ENCODE data around the gene NLGN1. TPM values are rescaled to one million over a fixed set of nuclear protein-coding genes. Genes with fewer than 3 reads are reported as not detected.

Gene NLGN1
- polyA plus RNA-seq, 3 donors from 2014 or later, result not detected

DNA sequence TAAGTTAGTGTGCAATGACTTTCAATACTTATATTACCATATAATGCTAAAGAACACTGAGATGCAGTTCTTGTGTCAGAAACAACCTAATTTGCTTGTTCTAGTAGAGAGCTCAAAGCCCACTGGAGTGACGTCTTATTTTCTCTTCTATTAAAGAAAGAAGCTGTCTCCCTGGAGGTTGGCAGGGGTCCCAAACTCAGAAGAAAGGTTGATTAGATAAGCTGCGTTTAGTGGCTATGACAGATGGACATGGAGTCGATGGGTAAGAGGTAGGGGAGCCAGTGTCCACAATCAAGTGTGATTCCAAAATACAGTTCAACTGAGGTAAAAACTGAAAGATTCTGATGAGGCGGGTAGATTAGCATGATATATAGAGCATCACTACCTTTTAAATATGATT, 363.6 kb downstream of the NLGN1 start:
- Mint-ChIP-seq H3K36me3 (peaks cover 0 to under 1% (median 0%) of the 10 kb centered on the region in 3 donors), H3K9me3 (peaks cover 2 to 34% (median 7%) of the 10 kb centered on the region in 6 donors), H3K27ac (no peak overlapping the region), H3K4me1 (no peaks in the 10 kb centered on the region), H3K4me3 (no peak overlapping the region), H3K27me3 (ENCODE audit: low read depth in 3 of 3) (peaks cover 0 to 2% (median 0%) of the 10 kb centered on the region in 3 donors)
- DNase-seq, result no peak

DNA sequence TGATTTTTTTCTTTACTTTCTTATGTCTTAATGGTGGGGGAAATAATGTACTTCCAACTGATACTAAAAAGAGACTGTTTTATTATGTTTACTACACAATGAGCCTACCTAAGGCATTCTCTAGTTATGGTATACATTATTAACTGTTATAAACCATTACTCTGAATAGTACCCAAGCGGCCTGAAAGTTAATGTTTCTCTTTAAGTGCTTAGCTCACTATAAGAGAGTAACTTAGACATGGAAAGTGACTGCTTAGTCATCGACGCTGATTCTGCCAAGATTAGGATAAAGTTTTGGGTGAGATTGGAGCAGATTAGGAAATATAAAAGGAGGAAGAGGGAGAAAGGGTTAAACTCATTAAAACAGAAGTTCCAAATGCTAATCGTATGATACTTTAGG, 365.0 kb downstream of the NLGN1 start:
- Mint-ChIP-seq H3K4me1 (no peaks in the 10 kb centered on the region), H3K27me3 (ENCODE audit: low read depth in 3 of 3) (peaks cover 0 to 2% (median 0%) of the 10 kb centered on the region in 3 donors), H3K9me3 (peaks cover 2 to 33% (median 8%) of the 10 kb centered on the region in 6 donors), H3K4me3 (no peak overlapping the region), H3K36me3 (peaks cover 0 to 3% (median 0%) of the 10 kb centered on the region in 3 donors), H3K27ac (no peak overlapping the region)
- no peak for DNase-seq

DNA sequence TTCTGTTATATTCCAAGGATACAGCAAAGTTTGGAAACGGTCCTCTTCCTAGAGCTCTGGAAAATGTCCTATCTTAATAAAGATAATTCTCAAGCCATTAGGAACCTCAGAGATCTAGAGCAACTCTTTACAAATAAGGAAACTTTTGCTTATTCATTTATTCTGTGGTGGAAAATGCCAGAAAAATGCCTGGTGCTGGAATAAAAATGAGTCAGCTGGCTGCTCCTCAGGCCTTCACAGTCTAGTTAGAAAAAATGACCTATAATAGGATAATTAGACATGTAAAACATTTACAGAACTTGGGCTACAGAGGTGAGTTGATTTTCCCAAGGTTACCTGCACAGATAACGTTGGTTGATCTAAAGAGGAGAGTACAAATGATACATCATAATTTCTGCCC, 372.5 kb downstream of the NLGN1 start:
- Mint-ChIP-seq H3K4me1 (no peaks in the 10 kb centered on the region), H3K9me3 (peaks cover 7 to 38% (median 16%) of the 10 kb centered on the region in 6 donors), H3K27me3 (ENCODE audit: low read depth in 3 of 3) (no peaks in the 10 kb centered on the region), H3K4me3 (no peak overlapping the region), H3K36me3 (peaks cover 0 to 4% (median 3%) of the 10 kb centered on the region in 3 donors), H3K27ac (no peak overlapping the region)
- no peak for DNase-seq

DNA sequence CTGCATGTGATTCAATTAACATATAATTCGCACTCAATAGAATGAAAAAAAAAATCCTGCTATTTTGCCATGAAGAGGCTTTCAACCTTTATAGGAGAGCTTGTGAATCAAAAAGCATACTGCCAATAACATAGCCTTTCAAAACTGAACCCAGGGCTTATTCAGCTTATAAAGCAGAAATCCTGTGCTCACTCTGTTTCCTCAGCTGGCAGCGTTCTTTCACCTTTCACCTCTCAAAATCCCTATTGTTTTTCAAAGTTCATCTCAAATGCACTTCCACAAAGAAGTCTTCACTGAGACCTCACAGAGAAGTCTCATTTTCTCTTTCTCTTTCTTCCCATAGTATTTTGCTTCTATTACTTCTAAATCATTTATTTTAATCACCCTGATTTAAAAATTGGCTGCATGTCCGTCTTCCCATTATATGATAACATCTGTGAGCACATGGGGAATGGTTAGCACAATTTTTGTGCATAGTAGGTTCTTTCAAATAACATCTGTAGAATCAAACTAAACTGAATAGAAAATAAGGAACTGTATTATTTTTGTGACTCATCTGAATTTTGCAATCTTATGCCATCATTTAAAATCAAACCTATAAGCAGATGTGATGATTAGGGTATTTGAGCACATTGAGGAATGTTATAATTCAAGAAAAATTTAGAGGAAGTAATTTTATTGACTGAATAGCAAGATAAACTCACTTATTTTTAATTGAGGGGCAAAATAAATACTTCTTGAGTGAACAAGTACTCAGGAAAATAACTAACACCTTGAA, 373.4 kb downstream of the NLGN1 start:
- Mint-ChIP-seq H3K27me3 (ENCODE audit: low read depth in 3 of 3) (no peaks in the 10 kb centered on the region), H3K9me3 (peaks cover 7 to 38% (median 18%) of the 10 kb centered on the region in 6 donors), H3K4me1 (no peaks in the 10 kb centered on the region), H3K4me3 (no peak overlapping the region), H3K36me3 (peaks cover 0 to 4% (median 3%) of the 10 kb centered on the region in 3 donors), H3K27ac (no peak overlapping the region)
- DNase-seq, result no peak

DNA sequence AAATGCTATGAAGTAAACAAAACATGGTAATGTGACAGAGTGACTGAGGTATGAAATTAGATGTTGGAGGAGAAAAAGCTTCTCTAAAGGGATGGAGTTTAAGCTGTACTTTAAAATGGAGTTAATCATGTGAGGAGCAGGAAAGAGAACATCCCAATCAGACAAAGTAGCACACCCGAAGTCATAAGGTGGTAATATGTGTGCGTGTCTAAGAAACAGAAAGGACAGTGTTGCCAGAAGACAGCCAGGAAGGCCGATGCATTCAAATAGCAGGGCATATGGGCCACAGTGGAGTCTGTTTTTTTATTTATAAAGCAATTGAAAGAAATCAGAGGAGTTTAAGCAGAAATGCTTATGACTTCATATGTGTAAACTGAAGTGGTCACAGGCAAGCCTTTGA, 376.3 kb downstream of the NLGN1 start:
- Mint-ChIP-seq H3K27ac (no peak overlapping the region), H3K4me1 (no peaks in the 10 kb centered on the region), H3K27me3 (ENCODE audit: low read depth in 3 of 3) (no peaks in the 10 kb centered on the region), H3K36me3 (peaks cover 0 to 4% (median 0%) of the 10 kb centered on the region in 3 donors), H3K4me3 (no peak overlapping the region), H3K9me3 (peaks cover 3 to 29% (median 15%) of the 10 kb centered on the region in 6 donors)
- DNase-seq, result no peak

DNA sequence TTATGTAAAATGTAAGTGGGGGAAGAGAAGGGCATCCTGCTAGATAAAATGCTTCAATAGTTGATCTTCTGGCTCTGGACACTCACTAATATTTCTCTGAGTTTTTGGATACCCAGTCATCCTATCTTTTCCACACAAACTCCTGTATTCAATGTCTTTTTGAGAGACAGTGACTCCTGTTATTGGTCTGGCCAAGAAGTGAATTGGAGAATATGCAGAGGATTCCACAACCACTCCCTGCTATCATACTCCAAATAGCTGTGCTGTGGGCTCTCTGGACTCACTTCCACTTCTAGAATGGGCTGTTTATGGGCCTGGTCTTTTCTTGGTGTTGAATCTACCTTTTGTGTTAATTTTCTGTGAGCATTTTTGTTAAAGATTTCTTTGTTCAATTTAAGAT, 376.8 kb downstream of the NLGN1 start:
- Mint-ChIP-seq H3K36me3 (peaks cover 0 to 2% (median 0%) of the 10 kb centered on the region in 3 donors), H3K27ac (no peak overlapping the region), H3K4me1 (no peaks in the 10 kb centered on the region), H3K4me3 (no peak overlapping the region), H3K9me3 (peaks cover 3 to 24% (median 10%) of the 10 kb centered on the region in 6 donors), H3K27me3 (ENCODE audit: low read depth in 3 of 3) (no peaks in the 10 kb centered on the region)
- DNase-seq, result no peak

DNA sequence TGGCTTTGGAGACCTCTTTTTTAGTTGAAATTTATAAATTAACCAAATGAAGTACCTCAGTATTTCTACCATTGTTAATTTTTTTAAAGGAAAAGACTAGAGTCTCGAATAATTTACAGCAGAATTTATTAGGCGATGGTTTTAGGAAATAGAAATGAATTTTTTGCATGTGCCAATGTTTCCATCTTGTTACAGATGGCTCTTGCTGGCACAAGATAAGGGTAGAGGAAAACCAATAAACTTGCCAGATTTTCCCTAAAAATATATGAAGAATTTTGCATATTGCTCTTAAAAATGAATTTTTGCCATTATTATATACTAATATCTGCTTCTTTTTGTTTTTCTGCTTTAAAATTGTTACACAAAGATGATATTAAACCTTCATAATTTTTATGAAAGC, 380.7 kb downstream of the NLGN1 start:
- no peak overlapping the region for H3K27ac Mint-ChIP-seq
- H3K27me3 Mint-ChIP-seq (ENCODE audit: low read depth in 3 of 3), result no peaks in the 10 kb centered on the region
- no peaks in the 10 kb centered on the region for H3K4me1 Mint-ChIP-seq
- peaks cover 0 to 27% (median 8%) of the 10 kb centered on the region in 6 donors for H3K9me3 Mint-ChIP-seq
- H3K4me3 Mint-ChIP-seq, result no peak overlapping the region
- no peak for DNase-seq
- no peaks in the 10 kb centered on the region for H3K36me3 Mint-ChIP-seq

DNA sequence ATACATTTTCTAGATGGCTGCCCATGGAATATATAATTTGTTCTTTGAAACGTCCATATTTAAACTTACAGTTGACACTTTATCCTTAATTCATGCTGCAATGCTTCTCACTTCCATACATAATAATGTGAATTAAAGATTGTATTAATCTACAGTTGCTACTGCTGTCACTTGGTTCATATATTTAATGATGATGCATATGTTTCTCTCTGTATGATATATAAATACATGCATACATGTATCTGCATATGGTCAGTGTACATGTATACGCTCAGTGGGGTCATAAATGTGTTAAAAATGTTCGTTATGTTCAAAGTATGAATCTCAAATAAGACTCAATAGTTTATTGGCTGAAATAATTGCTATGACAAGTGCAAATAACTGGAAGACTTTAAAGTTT, 382.5 kb downstream of the NLGN1 start:
- Mint-ChIP-seq H3K27me3 (ENCODE audit: low read depth in 3 of 3) (peaks cover 0 to 1% (median 0%) of the 10 kb centered on the region in 3 donors), H3K4me3 (no peak overlapping the region), H3K36me3 (no peaks in the 10 kb centered on the region), H3K9me3 (peaks cover 1 to 17% (median 6%) of the 10 kb centered on the region in 6 donors), H3K27ac (no peak overlapping the region), H3K4me1 (no peaks in the 10 kb centered on the region)
- no peak for DNase-seq

DNA sequence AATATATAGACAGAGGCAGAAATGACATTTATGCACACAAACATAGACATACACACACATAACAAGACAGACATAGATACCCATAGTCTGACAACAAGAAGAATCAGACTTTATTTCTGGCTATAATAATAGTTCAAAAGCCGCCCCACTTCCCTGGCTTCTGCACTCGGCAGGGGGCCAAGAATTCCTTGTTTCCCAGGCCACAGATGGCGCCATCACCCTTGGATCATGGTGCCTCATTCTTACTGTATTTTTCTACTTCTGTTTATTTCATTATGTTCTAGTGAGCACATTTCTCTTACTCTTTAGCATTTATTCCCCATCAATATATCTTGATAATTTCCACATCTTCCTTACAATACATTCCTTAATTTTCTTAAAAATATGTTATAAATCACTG, 387.5 kb downstream of the NLGN1 start:
- peaks cover 3 to 21% (median 9%) of the 10 kb centered on the region in 6 donors for H3K9me3 Mint-ChIP-seq
- no peak for DNase-seq
- peaks cover 0 to 1% (median 0%) of the 10 kb centered on the region in 3 donors for H3K27me3 Mint-ChIP-seq (ENCODE audit: low read depth in 3 of 3)
- no peaks in the 10 kb centered on the region for H3K36me3 Mint-ChIP-seq
- no peaks in the 10 kb centered on the region for H3K4me1 Mint-ChIP-seq
- no peak overlapping the region for H3K27ac Mint-ChIP-seq
- H3K4me3 Mint-ChIP-seq, result no peak overlapping the region

DNA sequence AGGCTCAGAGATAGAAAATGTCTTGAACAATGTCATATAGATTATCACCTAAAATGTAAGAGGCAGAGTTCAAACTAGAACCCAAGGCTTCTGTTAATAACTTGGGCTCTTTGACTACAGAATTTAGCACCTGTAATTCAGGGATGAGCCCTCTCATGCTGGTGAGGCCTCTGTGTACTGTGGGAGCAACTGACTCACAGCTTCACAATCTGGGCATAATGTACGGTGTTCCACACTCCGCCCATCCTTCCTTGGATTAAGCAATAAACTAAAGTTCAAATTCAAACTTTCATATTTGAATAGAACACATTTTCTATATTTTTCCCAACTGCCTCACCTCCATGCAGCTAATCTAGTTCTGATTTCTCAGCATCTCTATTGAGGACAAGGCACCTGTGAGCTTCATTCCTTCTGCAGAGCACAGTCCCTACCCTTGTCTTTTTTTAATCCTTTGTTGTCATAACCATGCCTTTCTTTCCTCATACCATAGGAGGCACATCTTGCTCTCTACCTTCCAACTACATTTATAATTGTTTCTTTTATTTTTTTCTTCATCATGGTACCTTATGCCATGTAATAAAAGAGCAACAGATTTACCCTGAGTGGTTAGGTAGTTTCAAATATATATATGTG, 392.1 kb downstream of the NLGN1 start:
- H3K9me3 Mint-ChIP-seq, result peaks cover 7 to 40% (median 15%) of the 10 kb centered on the region in 6 donors
- H3K36me3 Mint-ChIP-seq, result no peaks in the 10 kb centered on the region
- no peaks in the 10 kb centered on the region for H3K4me1 Mint-ChIP-seq
- no peak for DNase-seq
- H3K27ac Mint-ChIP-seq, result no peak overlapping the region
- H3K4me3 Mint-ChIP-seq, result no peak overlapping the region
- peaks cover 0 to 2% (median 1%) of the 10 kb centered on the region in 3 donors for H3K27me3 Mint-ChIP-seq (ENCODE audit: low read depth in 3 of 3)

DNA sequence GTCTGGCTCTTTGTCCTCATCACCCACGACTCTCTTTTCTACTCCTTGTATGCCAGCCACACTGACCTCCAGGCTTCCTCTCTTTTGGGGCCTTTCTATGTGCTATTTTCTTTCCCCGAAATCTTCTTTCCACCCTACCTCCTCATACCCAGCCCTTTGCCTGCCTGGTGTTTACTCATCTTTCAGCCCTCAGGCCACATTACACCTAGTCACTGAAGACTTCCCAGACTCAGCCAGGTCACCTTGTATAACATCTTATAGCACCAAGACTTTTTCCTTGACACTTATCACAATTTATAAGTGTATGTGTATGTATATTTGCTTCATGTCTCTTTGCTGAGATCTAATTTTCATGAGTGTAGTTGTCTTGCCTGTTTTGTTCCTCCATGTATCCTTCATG, 396.4 kb downstream of the NLGN1 start:
- H3K4me1 Mint-ChIP-seq, result no peaks in the 10 kb centered on the region
- no peak for DNase-seq
- H3K27ac Mint-ChIP-seq, result no peak overlapping the region
- no peak overlapping the region for H3K4me3 Mint-ChIP-seq
- H3K9me3 Mint-ChIP-seq, result peaks cover 3 to 45% (median 17%) of the 10 kb centered on the region in 6 donors
- H3K36me3 Mint-ChIP-seq, result no peaks in the 10 kb centered on the region
- H3K27me3 Mint-ChIP-seq (ENCODE audit: low read depth in 3 of 3), result peaks cover 0 to 2% (median 1%) of the 10 kb centered on the region in 3 donors

DNA sequence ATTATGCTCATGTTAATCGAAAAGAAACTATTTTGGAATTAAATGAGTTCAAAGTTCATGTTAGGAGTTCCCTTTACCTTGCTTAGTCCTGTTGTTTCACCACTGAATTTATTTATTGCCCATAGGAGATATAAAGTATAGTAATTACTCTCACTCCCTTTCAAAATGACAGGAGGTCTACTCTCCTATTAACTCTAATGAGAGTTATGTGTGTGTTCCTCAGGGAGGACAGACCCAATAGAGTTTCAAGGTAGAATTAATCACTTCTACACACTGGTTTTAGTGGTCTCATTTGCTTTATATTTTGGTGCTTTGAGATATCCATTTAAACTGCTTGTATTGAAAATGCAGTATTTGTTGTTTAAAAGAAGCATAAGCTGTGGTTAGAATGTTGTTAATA, 398.9 kb downstream of the NLGN1 start:
- Mint-ChIP-seq H3K27ac (no peak overlapping the region), H3K4me3 (no peak overlapping the region), H3K27me3 (ENCODE audit: low read depth in 3 of 3) (peaks cover 0 to 2% (median 1%) of the 10 kb centered on the region in 3 donors), H3K36me3 (no peaks in the 10 kb centered on the region), H3K9me3 (peaks cover 5 to 50% (median 14%) of the 10 kb centered on the region in 6 donors), H3K4me1 (no peaks in the 10 kb centered on the region)
- DNase-seq, result no peak

DNA sequence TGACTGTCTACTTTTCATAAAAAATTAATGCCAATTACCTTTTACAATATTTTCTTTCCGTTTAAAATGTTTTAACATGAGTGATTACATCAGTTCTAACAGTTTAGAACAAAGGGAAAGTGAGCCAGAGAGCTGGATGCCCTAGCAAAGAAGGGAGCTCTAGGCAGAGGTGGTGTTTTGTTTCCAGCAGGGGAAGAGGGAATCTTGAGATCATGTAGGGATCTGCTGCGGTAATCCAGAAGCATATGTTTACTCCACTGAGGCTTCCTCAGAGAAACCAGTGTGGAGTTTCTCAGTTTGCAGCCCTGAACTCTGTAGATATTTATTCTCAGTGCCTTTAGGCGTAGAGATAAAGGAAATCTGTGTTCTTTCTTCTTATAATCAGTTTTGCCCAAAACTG, 399.3 kb downstream of the NLGN1 start:
- Mint-ChIP-seq H3K9me3 (peaks cover 5 to 46% (median 12%) of the 10 kb centered on the region in 6 donors), H3K27ac (no peak overlapping the region), H3K36me3 (no peaks in the 10 kb centered on the region), H3K4me1 (no peaks in the 10 kb centered on the region), H3K4me3 (no peak overlapping the region), H3K27me3 (ENCODE audit: low read depth in 3 of 3) (peaks cover 0 to 2% (median 1%) of the 10 kb centered on the region in 3 donors)
- no peak for DNase-seq

DNA sequence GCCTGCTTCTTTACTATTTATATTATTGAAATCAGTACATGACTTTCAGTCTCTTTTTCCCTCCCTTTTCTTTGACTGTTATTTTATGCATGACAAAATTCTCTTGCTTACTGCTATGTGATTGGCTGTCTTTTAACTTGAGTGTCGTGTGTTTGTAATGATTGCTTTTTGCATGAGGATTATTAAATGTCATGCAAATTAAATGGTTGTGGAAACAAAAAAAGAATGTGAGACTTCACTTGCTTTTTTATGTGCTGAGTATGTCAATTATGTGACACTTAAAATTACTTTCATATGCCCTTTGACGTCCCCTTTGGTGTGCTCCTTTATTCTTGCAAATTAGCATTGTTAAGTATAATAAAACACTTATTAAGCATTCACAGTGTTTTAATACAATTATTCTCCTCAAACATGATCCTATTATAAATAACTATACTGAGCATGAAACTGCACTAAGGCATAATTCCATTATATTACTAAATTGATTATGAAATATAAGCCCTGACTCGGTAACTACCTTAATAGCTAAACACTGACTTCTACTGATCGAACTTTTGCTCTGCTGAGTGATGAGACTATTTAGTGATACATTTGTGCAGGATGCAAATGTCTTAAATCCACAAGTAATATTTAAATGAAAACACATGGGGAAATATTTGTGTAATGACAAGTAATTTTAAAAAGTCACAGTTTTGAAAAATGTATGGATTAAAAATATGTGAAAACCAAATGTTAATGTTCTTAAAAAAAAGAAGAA, 401.7 kb downstream of the NLGN1 start:
- Mint-ChIP-seq H3K27me3 (ENCODE audit: low read depth in 3 of 3) (peaks cover 0 to 3% (median 0%) of the 10 kb centered on the region in 3 donors), H3K4me3 (no peak overlapping the region), H3K36me3 (no peaks in the 10 kb centered on the region), H3K9me3 (peaks cover 0 to 29% (median 7%) of the 10 kb centered on the region in 6 donors), H3K27ac (no peak overlapping the region), H3K4me1 (no peaks in the 10 kb centered on the region)
- no peak for DNase-seq

Measured in immature natural killer cell (primary cell).